GM23248 (cell line): ENCODE data around the gene C22orf23. TPM values are rescaled to one million over a fixed set of nuclear protein-coding genes. Genes with fewer than 3 reads are reported as not detected.
"Not testable (repeated sequence)": the region's sequence is repeated elsewhere in the genome, so short reads cannot be mapped to it uniquely, and the experiment has no call there.

ENCODE experiments used
- DNase-seq: peaks from one replicate; pipeline ENCODE4 v3.0.0-alpha.2; 2015
- H2AFZ ChIP-seq: fragments of 200-600 bp; sonication (generic); 2 replicates; pipeline ENCODE4 v1.6.1; 2016; ENCODE audit warnings: antibody characterized with exemption
- H3F3A ChIP-seq: fragments of 200-600 bp; sonication (generic); 2 replicates; pipeline ENCODE4 v1.6.1; 2016; ENCODE audit warnings: mild to moderate bottlenecking, antibody characterized with exemption, mixed run types; ENCODE audit not compliant: insufficient read depth
- H3K27ac ChIP-seq: fragments of 200-600 bp; sonication (generic); 2 replicates; pipeline ENCODE4 v1.5.1; 2016; ENCODE audit warnings: mild to moderate bottlenecking
- H3K27me3 ChIP-seq: fragments of 200-600 bp; sonication (generic); replicated peaks from 2 replicates; pipeline ENCODE4 v1.6.1; 2016; ENCODE audit warnings: mild to moderate bottlenecking; ENCODE audit not compliant: insufficient read depth
- H3K36me3 ChIP-seq: fragments of 200-600 bp; sonication (generic); 2 replicates; pipeline ENCODE4 v1.6.1; 2016; ENCODE audit warnings: low read depth, mild to moderate bottlenecking
- H3K4me1 ChIP-seq: fragments of 200-600 bp; sonication (generic); 2 replicates; pipeline ENCODE4 v1.6.1; 2016; ENCODE audit warnings: mild to moderate bottlenecking; ENCODE audit not compliant: insufficient read depth
- H3K4me2 ChIP-seq: fragments of 200-600 bp; sonication (generic); one replicate; pipeline ENCODE4 v1.6.1; 2016; ENCODE audit warnings: mild to moderate bottlenecking; ENCODE audit not compliant: unreplicated experiment
- H3K4me3 ChIP-seq: fragments of 200-600 bp; sonication (generic); 2 replicates; pipeline ENCODE4 v1.5.1; 2016; ENCODE audit warnings: mild to moderate bottlenecking
- H3K79me2 ChIP-seq: fragments of 200-600 bp; sonication (generic); 2 replicates; pipeline ENCODE4 v1.6.1; 2016; ENCODE audit warnings: mild to moderate bottlenecking; ENCODE audit not compliant: insufficient read depth
- H3K9ac ChIP-seq: fragments of 200-600 bp; sonication (generic); 2 replicates; pipeline ENCODE4 v1.6.1; 2016; ENCODE audit warnings: mild to moderate bottlenecking
- H3K9me2 ChIP-seq: fragments of 200-600 bp; sonication (generic); 2 replicates; pipeline ENCODE4 v1.6.1; 2016; ENCODE audit warnings: mixed run types, mild to moderate bottlenecking, moderate library complexity; ENCODE audit not compliant: insufficient read depth
- H3K9me3 ChIP-seq: fragments of 200-600 bp; sonication (generic); one replicate; pipeline ENCODE4 v1.6.1; 2017; ENCODE audit warnings: low read depth
- H4K20me1 ChIP-seq: fragments of 200-600 bp; sonication (generic); 2 replicates; pipeline ENCODE4 v1.6.0; 2016; ENCODE audit not compliant: insufficient read depth
- EZH2 ChIP-seq: fragments of 200-600 bp; sonication (generic); IDR thresholded peaks from 2 replicates; pipeline ENCODE4 v1.6.1; 2018; ENCODE audit warnings: antibody characterized with exemption, mild to moderate bottlenecking; ENCODE audit not compliant: insufficient read depth, poor library complexity, severe bottlenecking
- EZH2phosphoT487 ChIP-seq: fragments of 200-600 bp; sonication (generic); IDR thresholded peaks from 2 replicates; pipeline ENCODE4 v1.6.1; 2018; ENCODE audit warnings: antibody characterized with exemption, moderate library complexity, mild to moderate bottlenecking, low read depth; ENCODE audit not compliant: insufficient read depth
- WGBS, 2 experiments: methylation state at CpG; one replicate each; pipeline ENCODE4 v1.1.6; 2015 to 2017; ENCODE audit warnings: low lambda C conversion rate in 2 of 2, low coverage in 1 of 2; ENCODE audit errors: missing lambda C conversion rate in 2 of 2; 5-methylcytosine and 5-hydroxymethylcytosine counted together
- in situ Hi-C: fragments of 300-500 bp; cut with MboI; formaldehyde crosslinking; loops from 2 replicates; pipeline ENCODE4 v1.15.0; 2020
- polyA plus RNA-seq: library from polyadenylated mRNA; unstranded; fragments of >200 nt; fragmentation: Nextera tagmentation; extraction: Ambion mirVana; gene quantifications from 2 replicates; pipeline ENCODE4 v1.2.1, GENCODE V29; 2016
- total RNA-seq: library from RNA; depleted of rRNA; stranded (reverse); fragments of >200 nt; shearing (Covaris generic); gene quantifications from 2 replicates; pipeline ENCODE4 v1.2.3, GENCODE V29; 2014

The C22orf23 gene
- total and polyA plus RNA-seq, 2 experiments from 2014 or later, result 0.22 to 1.1 TPM

DNA sequence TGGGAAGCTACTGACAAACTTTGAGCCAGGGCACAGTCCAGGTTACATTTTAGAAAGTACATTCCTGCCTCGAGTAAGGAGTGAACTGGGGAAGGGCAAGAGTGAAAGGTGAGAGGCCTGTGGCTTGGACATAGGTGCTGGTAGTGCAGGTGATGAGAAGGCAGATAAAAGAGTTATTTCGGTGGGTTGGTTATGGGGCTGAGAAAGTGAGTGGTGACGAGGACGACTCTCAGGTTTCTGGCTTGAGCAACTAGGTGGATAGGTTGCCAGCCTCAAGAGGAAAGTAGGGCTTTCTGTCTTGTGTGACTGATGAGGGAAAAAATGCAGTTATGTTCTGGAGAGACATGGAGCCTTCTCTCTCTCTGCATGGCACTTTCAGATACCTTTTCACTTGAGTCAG lies 3.8 kb upstream of the C22orf23 start:
- H3K4me2 ChIP-seq, result no peak overlapping the region

DNA sequence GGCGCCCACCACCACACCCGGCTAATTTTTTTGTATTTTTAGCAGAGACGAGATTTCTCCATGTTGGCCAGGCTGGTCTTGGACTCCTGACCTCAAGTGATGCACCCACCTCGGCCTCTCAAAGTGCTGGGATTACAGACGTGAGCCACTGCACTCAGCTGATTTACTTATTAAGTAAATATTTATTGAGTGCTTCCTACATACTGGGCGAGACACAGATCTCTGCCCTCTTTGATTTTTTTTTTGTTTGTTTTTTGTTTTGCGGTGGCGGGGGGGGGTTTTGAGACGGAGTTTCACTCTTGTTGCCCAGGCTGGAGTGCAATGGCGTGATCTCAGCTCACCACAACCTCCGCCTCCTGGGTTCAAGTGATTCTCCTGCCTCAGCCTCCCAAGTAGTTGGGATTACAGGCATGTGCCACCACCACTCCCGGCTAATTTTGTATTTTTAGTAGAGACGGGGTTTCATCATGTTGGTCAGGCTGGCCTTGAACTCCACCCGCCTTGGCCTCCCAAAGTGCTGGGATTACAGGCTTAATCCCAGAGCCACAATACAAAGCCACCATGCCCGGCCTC lies 2.5 kb upstream of the C22orf23 start:
- H3K9me3 ChIP-seq, H2AFZ ChIP-seq, H3K9me2 ChIP-seq, DNase-seq, H3K27me3 ChIP-seq, H3K4me2 ChIP-seq, H3K27ac ChIP-seq, H3K4me3 ChIP-seq, in situ Hi-C loops, H3F3A ChIP-seq, H4K20me1 ChIP-seq, H3K4me1 ChIP-seq, H3K9ac ChIP-seq, H3K36me3 ChIP-seq: not testable (repeated sequence)
- WGBS, 2 experiments, result 90 to 93% methylated on average over 15 of the region's 15 CpGs
- H3K79me2 ChIP-seq, result peaks cover 27% of the 10 kb centered on the region

More for the DNA sequence above, 3.8 kb upstream of the C22orf23 start:
- Histone ChIP-seq H3K27me3 (no peaks in the 10 kb centered on the region), H3K4me1 (peaks cover 9% of the 10 kb centered on the region; the same call in 1 of the 2 replicates), H3K4me3 (no peak overlapping the region), H4K20me1 (no peaks in the 10 kb centered on the region), H3K9ac (no peak overlapping the region), H3K36me3 (peaks cover 11% of the 10 kb centered on the region; the same call in 1 of the 2 replicates), H3K79me2 (peaks cover 27% of the 10 kb centered on the region), H3K9me3 (no peaks in the 10 kb centered on the region), H3F3A (no peaks in the 10 kb centered on the region), H2AFZ (no peak overlapping the region), H3K9me2 (no peaks in the 10 kb centered on the region), H3K27ac (no peak overlapping the region)
- no peak for TF ChIP-seq EZH2phosphoT487
- 60 to 70% methylated on average over 4 of the region's 4 CpGs for WGBS, 2 experiments
- in situ Hi-C loops, result no loop called here
- DNase-seq, result no peak

DNA sequence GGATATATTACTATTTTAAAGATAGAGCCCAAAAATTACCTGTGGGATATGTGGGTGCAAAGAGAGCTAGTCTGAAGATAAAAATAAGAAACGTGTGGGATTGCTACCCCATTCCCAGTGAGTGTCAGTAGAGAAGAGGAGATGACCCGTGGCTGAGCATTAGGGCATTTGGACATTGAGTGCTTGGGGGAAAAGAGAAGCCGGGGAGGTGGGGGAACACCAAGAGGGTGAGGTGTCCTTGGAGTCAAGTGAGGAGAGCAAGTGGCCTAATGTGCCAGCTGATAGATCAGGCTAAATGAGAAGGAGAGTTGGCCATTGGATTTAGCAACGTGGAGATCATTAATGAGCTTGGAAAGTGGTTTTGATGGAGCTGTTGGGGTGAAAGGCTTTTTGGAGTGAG lies 1.3 kb upstream of the C22orf23 start:
- H3K9me2 ChIP-seq, result no peaks in the 10 kb centered on the region
- H3K4me2 ChIP-seq, result peak overlapping the region; percentile 98
- H2AFZ ChIP-seq, result no peak overlapping the region
- peaks cover 27% of the 10 kb centered on the region for H3K79me2 ChIP-seq
- H3K4me1 ChIP-seq, result peaks cover 9% of the 10 kb centered on the region; the same call in 1 of the 2 replicates
- no peak overlapping the region for H3K27ac ChIP-seq
- no peaks in the 10 kb centered on the region for H3K9me3 ChIP-seq
- H3K4me3 ChIP-seq, result peak overlapping the region; percentile 93
- no peak for DNase-seq
- 0 out of 2 replicates have a peak, but pooled peaks cover 4% of the 10 kb centered on the region for H3F3A ChIP-seq
- peak overlapping the region; percentile 90 for H3K9ac ChIP-seq
- H3K27me3 ChIP-seq, result no peaks in the 10 kb centered on the region
- WGBS, 2 experiments, result 35 to 40% methylated on average over 4 of the region's 4 CpGs
- H3K36me3 ChIP-seq, result peaks cover 6% of the 10 kb centered on the region; the same call in 1 of the 2 replicates
- in situ Hi-C loops, result no loop called here
- no peaks in the 10 kb centered on the region for H4K20me1 ChIP-seq
- TF ChIP-seq EZH2, result no peak

DNA sequence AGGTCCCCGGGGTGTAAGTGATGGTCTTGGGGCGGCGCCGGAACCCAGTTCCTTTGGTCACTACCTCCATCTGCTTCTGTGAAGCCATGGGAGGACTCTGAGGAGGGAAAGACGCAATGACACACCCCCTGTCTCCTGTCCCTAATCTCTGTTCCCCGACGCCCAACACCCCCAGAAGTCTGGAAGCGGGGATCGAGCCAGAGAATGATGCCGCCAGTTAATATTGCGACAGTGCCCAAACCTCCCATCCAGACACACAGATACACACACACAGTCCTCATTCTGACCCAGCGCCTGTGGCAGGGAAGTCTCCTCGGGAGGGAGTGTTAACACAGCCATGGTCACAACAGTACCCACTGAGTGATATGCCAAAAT lies 352 bp downstream of the C22orf23 start:
- no peaks in the 10 kb centered on the region for H3K9me3 ChIP-seq
- in situ Hi-C loops, result no loop called here
- TF ChIP-seq EZH2 (no peak), EZH2phosphoT487 (no peak)

DNA sequence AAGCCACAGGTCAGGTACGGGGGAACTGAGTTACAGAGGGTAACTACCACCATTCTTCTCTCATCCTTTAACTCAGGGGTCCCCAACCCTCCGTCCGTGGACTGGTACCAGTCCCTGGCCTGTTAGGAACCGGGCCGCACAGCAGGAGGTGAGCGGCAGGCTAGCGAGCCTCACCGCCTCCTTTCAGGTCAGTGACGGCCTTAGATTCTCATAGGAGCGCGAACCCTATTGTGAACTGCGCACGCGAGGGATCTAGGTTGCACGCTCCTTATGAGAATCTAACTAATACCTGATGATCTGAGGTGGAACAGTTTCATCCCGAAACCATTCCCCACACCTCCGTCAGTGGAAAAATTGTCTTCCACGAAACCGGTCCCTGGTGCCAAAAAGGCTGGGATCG lies 772 bp downstream of the C22orf23 start:
- H3F3A ChIP-seq, H4K20me1 ChIP-seq, H3K9me3 ChIP-seq, DNase-seq, in situ Hi-C loops, H3K36me3 ChIP-seq, H3K27me3 ChIP-seq, H3K9me2 ChIP-seq: not testable (repeated sequence)
- WGBS, 2 experiments, result 14 to 15% methylated on average over 20 of the region's 20 CpGs
- H3K27ac ChIP-seq, result peak overlapping the region; percentile 87
- H3K79me2 ChIP-seq, result peaks cover 27% of the 10 kb centered on the region
- peak overlapping the region; percentile 90 for H3K9ac ChIP-seq
- H3K4me3 ChIP-seq, result peak overlapping the region; percentile 93
- H3K4me2 ChIP-seq, result peak overlapping the region; percentile 98
- H3K4me1 ChIP-seq, result peaks cover 14% of the 10 kb centered on the region
- H2AFZ ChIP-seq, result peak overlapping the region; percentile 91

More for the DNA sequence above, 352 bp downstream of the C22orf23 start:
- H3K4me1 ChIP-seq, result peaks cover 14% of the 10 kb centered on the region
- H3F3A ChIP-seq, result 0 out of 2 replicates have a peak, but pooled peaks cover 4% of the 10 kb centered on the region
- H4K20me1 ChIP-seq, result no peaks in the 10 kb centered on the region
- H3K27ac ChIP-seq, result peak overlapping the region; percentile 87
- no peaks in the 10 kb centered on the region for H3K27me3 ChIP-seq
- WGBS, 2 experiments, result 1 to 3% methylated on average over 13 of the region's 13 CpGs
- peak overlapping the region; percentile 98 for H3K4me2 ChIP-seq
- H3K9ac ChIP-seq, result peak overlapping the region; percentile 90
- peak; percentile 76 for DNase-seq
- H2AFZ ChIP-seq, result peak overlapping the region; percentile 91
- H3K79me2 ChIP-seq, result peaks cover 27% of the 10 kb centered on the region
- H3K36me3 ChIP-seq, result 0 out of 2 replicates have a peak, but pooled peaks cover 6% of the 10 kb centered on the region
- peak overlapping the region; percentile 93 for H3K4me3 ChIP-seq
- no peaks in the 10 kb centered on the region for H3K9me2 ChIP-seq
